K562 (cell line): ENCODE measurements around the gene ARHGEF26. TPM values are rescaled to one million over a fixed set of nuclear protein-coding genes. Genes with fewer than 3 reads are reported as not detected.
A peak's percentile ranks its signal among the peaks of the same experiment; 100 is the strongest.

ENCODE experiments used
- ATAC-seq: fragments of 200-7000 bp; cut with Tn5 transposase; 3 replicates; pipeline ENCODE4 v1.9.1; 2020; ENCODE audit warnings: moderate library complexity
- BruUV-seq: library from RNA; stranded (reverse); fragments of 400-500 nt; replicated peaks from 2 replicates; lab custom pipeline; 2021; lab: Mats Ljungman, UMichigan
- CTCF ChIA-PET: fragments of 300-600 bp; formaldehyde crosslinking; extraction: SDS; loops from one replicate; lab custom pipeline; 2021; ENCODE audit warnings: low intra/inter-chr PET ratio; lab: Yijun Ruan, JAX
- POLR2A ChIA-PET: fragments of 300-600, 350-650 bp; sonication (Branson Sonifier 250); formaldehyde crosslinking; extraction: SDS; loops from one replicate; lab custom pipeline; 2021; ENCODE audit warnings: antibody characterized with exemption, inconsistent platforms; lab: Yijun Ruan, JAX
- DNase-seq, 4 experiments: peaks; one replicate each; pipeline versions ENCODE4 v3.0.0 to v3.0.0-alpha.2; 2011 to 2018; ENCODE audit warnings: low spot score in 3 of 4, mixed read lengths in 3 of 4; ENCODE audit errors: extremely low read depth in 1 of 4
- FAIRE-seq: peaks from 2 replicates; lab custom pipeline; 2011; peaks lifted over from hg19 to GRCh38; lab: Jason Lieb, UNC
- H2AFZ ChIP-seq: 2 replicates; pipeline ENCODE4 v1.6.0; 2011; ENCODE audit warnings: low read depth, low read length, control low read depth, inconsistent platforms
- H3K27ac ChIP-seq: fragments of 200-600 bp; 3 replicates; pipeline ENCODE4 v1.8.0; 2011; ENCODE audit warnings: low read depth, mild to moderate bottlenecking, control low read depth, inconsistent platforms, low read length, moderate library complexity, mixed read lengths; ENCODE audit errors: extremely low read depth
- H3K27me3 ChIP-seq, 2 experiments: fragments of 300-600 bp in 1 of 2; 2 replicates in 1 of 2; 3 replicates in 1 of 2; pipeline versions ENCODE4 v1.6.0 to v1.8.0; 2011; ENCODE audit warnings: inconsistent platforms in 2 of 2, low read length in 2 of 2, mild to moderate bottlenecking in 1 of 2, mixed read lengths in 1 of 2, moderate library complexity in 1 of 2; ENCODE audit not compliant: control insufficient read depth in 2 of 2, insufficient read depth in 2 of 2
- H3K36me3 ChIP-seq: fragments of 300-600 bp; 3 replicates; pipeline ENCODE4 v1.8.0; 2011; ENCODE audit warnings: mild to moderate bottlenecking, low read length, inconsistent platforms; ENCODE audit not compliant: control insufficient read depth, insufficient read depth
- H3K4me1 ChIP-seq, 2 experiments: fragments of 200-600 bp in 1 of 2; replicated peaks in 1 of 2; 2 replicates in 1 of 2; 3 replicates in 1 of 2; pipeline versions ENCODE4 v1.5.1 to v1.8.0; 2011; ENCODE audit warnings: inconsistent platforms in 2 of 2, low read length in 2 of 2, mild to moderate bottlenecking in 1 of 2, mixed read lengths in 1 of 2, moderate library complexity in 1 of 2; ENCODE audit not compliant: control insufficient read depth in 2 of 2, insufficient read depth in 2 of 2
- H3K4me2 ChIP-seq: 2 replicates; pipeline ENCODE4 v1.6.1; 2011; ENCODE audit warnings: low read length, control low read depth, inconsistent platforms, mixed read lengths; ENCODE audit not compliant: insufficient read depth
- H3K4me3 ChIP-seq: fragments of 200-600 bp; sonication (generic), shearing (Covaris generic); 2 replicates; pipeline ENCODE4 v1.5.1; 2016; ENCODE audit warnings: control low read depth, inconsistent platforms
- H3K79me2 ChIP-seq: fragments of 200-600 bp; 3 replicates; pipeline ENCODE4 v1.8.0; 2011; ENCODE audit warnings: low read length, inconsistent platforms; ENCODE audit not compliant: control insufficient read depth, insufficient read depth
- H3K9ac ChIP-seq, 2 experiments: 2 replicates each; pipeline versions ENCODE4 v1.6.0 to v1.6.1; 2011; ENCODE audit warnings: low read depth in 2 of 2, low read length in 2 of 2, control low read depth in 1 of 2, inconsistent platforms in 1 of 2, mild to moderate bottlenecking in 1 of 2, mixed read lengths in 1 of 2; ENCODE audit not compliant: insufficient read depth in 1 of 2
- H3K9me1 ChIP-seq: one replicate; pipeline ENCODE4 v1.6.0; 2011; ENCODE audit warnings: inconsistent platforms, mild to moderate bottlenecking, low read length, moderate library complexity; ENCODE audit not compliant: control insufficient read depth, insufficient read depth
- H3K9me3 ChIP-seq: replicated peaks from 2 replicates; pipeline ENCODE4 v1.5.1; 2011; ENCODE audit warnings: low read depth, low read length, inconsistent platforms; ENCODE audit not compliant: control insufficient read depth, insufficient read depth
- H4K20me1 ChIP-seq: replicated peaks from 2 replicates; pipeline ENCODE4 v1.6.1; 2011; ENCODE audit warnings: low read length, inconsistent platforms, mixed read lengths; ENCODE audit not compliant: control insufficient read depth, insufficient read depth
- CBX3 ChIP-seq, 2 experiments: IDR thresholded peaks; 1 replicate in 1 of 2; 2 replicates in 1 of 2; pipeline ENCODE4 v1.6.1; 2012; ENCODE audit warnings: inconsistent platforms in 2 of 2, low read length in 2 of 2, borderline replicate concordance in 1 of 2, control low read depth in 1 of 2
- CEBPB ChIP-seq: fragments of 450-650 bp; IDR thresholded peaks from 2 replicates; pipeline ENCODE4 v1.6.1; 2016; ENCODE audit warnings: missing genetic modification characterization, missing compliant biosample characterization
- CEBPG ChIP-seq, 3 experiments: fragments of 200-800 bp in 1 of 3; sonication (Bioruptor generic) in 1 of 3; sonication (generic) in 1 of 3; formaldehyde crosslinking in 1 of 3; IDR thresholded peaks in 2 of 3; conservative IDR thresholded peaks in 1 of 3; 2 replicates each; pipeline versions ENCODE4 v1.6.1 to v1.8.0; 2016 to 2022; ENCODE audit warnings: missing compliant biosample characterization in 2 of 3, missing genetic modification characterization in 2 of 3, mild to moderate bottlenecking in 1 of 3, missing genetic modification reagents in 1 of 3
- MEF2A ChIP-seq: IDR thresholded peaks from 2 replicates; pipeline ENCODE4 v1.6.1; 2011; ENCODE audit warnings: low read depth, mild to moderate bottlenecking, low read length, moderate library complexity; ENCODE audit not compliant: control insufficient read depth
- ZC3H11A ChIP-seq: IDR thresholded peaks from 2 replicates; pipeline ENCODE4 v1.6.1; 2012; ENCODE audit warnings: low read depth, low read length, improper control_type of control experiment
- WGBS: fragments of 100-300 bp; shearing (Covaris generic); methylation state at CpG from one replicate; pipeline ENCODE4 v1.1.6; 2016; ENCODE audit warnings: low coverage, mixed read lengths; ENCODE audit not compliant: insufficient coverage; ENCODE audit errors: missing lambda C conversion rate; 5-methylcytosine and 5-hydroxymethylcytosine counted together
- in situ Hi-C: fragments of 300-500 bp; cut with MboI; formaldehyde crosslinking; loops from 4 replicates; pipeline ENCODE4 v1.15.0; 2018; ENCODE audit warnings: inconsistent platforms, mixed read lengths
- intact Hi-C: fragments of 100-400 bp; cut with micrococcal nuclease; formaldehyde crosslinking; loops from 2 replicates; pipeline ENCODE4 v1.14.2; 2022
- polyA plus RNA-seq, 8 experiments: library from polyadenylated mRNA; depleted of rRNA in 4 of 8; stranded (reverse) in 5 of 8; unstranded in 3 of 8; fragments of >200 nt; fragmentation: Nextera tagmentation in 2 of 8; fragmentation: Illumina TruSeq in 1 of 8; extraction: Ambion mirVana in 2 of 8; extraction: Trizol in 1 of 8; gene quantifications; 2 replicates each; pipeline versions ENCODE4 v1.2.1 to v1.2.3, GENCODE V29; 2011 to 2014; ENCODE audit warnings: inconsistent platforms in 1 of 8, missing spikeins in 1 of 8
- total RNA-seq, 7 experiments: library from RNA; depleted of rRNA in 6 of 7; stranded (reverse); fragments of >200 nt in 6 of 7; fragmentation: Illumina TruSeq in 2 of 7; extraction: Trizol in 2 of 7; gene quantifications; 2 replicates each; pipeline versions ENCODE4 v1.2.1 to v1.2.3, GENCODE V29; 2011 to 2021; ENCODE audit warnings: low replicate concordance in 1 of 7
- TF ChIP-seq, protein P1 (sequence below): fragments of 250-450 bp; sonication (Bioruptor Pico); IDR thresholded peaks from 2 replicates; pipeline ENCODE4 v1.8.0; 2021; ENCODE audit warnings: mild to moderate bottlenecking, moderate library complexity

The ARHGEF26 gene
- total and polyA plus RNA-seq, 9 of the 15 experiments (the other 6 are each of a cell fraction or from before 2014, with no cell fraction given) = 0.01 to 0.11 (median 0.04) TPM; not detected in 2

DNA sequence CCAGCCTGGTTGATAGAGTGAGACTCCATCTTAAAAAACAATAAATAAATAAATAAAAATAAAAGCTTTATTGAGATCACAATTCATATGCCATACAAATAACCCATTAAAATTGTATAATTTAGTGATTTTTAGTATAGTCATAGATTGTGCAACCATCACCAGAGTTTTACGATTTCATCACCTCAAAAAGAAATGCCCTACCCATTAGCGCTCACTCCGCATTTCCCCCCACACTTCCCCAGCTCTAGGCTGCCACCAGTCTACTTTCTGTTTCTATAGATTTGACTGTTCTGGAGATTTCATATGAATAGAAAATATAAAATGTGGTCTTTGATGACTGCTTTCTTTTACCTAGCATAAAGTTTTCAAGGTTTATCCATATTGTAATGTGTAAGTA, 57.0 kb downstream of the ARHGEF26 start:
- Histone ChIP-seq H3K9me3 (no peaks in the 10 kb centered on the region), H3K27ac (no peak overlapping the region), H3K36me3 (no peaks in the 10 kb centered on the region), H3K4me2 (no peak overlapping the region), H3K79me2 (no peaks in the 10 kb centered on the region), H3K4me3 (no peak overlapping the region), H3K9ac (no peak overlapping the region), H2AFZ (no peak overlapping the region), H3K9me1 (no peaks in the 10 kb centered on the region), H3K4me1 (no peaks in the 10 kb centered on the region), H3K27me3 (no peaks in the 10 kb centered on the region), H4K20me1 (no peaks in the 10 kb centered on the region)
- TF ChIP-seq MEF2A (no peak), CEBPB (tag) (peak; percentile 10; the same call in 1 of the 2 replicates), CBX3 (IDR thresholded peaks at IDR 0.05; ENCODE audit: borderline replicate concordance in 1 of 2, low read length in 2 of 2) (no peak), ZC3H11A (no peak), CEBPG (CRISPR knock-in tag; IDR thresholded peaks at IDR 0.05) (no peak), CEBPG (tag; conservative IDR thresholded peaks at IDR 0.05 in 1 of 2, IDR thresholded peaks at IDR 0.05 in 1 of 2) (peak in 1 of 2 experiments; percentile 19; a peak in 1 of 4 replicates)
- TF ChIP-seq, protein P1, sequence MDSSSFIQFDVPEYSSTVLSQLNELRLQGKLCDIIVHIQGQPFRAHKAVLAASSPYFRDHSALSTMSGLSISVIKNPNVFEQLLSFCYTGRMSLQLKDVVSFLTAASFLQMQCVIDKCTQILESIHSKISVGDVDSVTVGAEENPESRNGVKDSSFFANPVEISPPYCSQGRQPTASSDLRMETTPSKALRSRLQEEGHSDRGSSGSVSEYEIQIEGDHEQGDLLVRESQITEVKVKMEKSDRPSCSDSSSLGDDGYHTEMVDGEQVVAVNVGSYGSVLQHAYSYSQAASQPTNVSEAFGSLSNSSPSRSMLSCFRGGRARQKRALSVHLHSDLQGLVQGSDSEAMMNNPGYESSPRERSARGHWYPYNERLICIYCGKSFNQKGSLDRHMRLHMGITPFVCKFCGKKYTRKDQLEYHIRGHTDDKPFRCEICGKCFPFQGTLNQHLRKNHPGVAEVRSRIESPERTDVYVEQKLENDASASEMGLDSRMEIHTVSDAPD (CRISPR knock-in tag) = no peak
- DNase-seq = no peak
- intact Hi-C loops = no loop called here
- no peak for ATAC-seq
- FAIRE-seq = no peak
- in situ Hi-C loops = no loop called here
- WGBS = 0% methylated on average over 3 of the region's 3 CpGs
- CTCF ChIA-PET = no interaction called here
- no TSS peak for BruUV-seq
- POLR2A ChIA-PET = no interaction called here
